NCI-H1092 treated with DMSO at 0.1 percent for 48 hours (cell line): ENCODE measurements around the gene CLDN7.

Source experiments
- DNase-seq: peaks from one replicate; lab custom pipeline; 2025; lab: John Stamatoyannopoulos, UW

Gene CLDN7

GRCh38 chr17:7262192-7262934 is at the start of gene CLDN7:
Gene CLDN7 (minus strand): TSS chr17:7262478. CDS start chr17:7262043, 435 bp downstream.
- no peak for DNase-seq

GRCh38 chr17:7311110-7311705 is 48.9 kb upstream of the CLDN7 start:
- no peak for DNase-seq

GRCh38 chr17:7309628-7310027 is 47.4 kb upstream of the CLDN7 start:
- DNase-seq = no peak

GRCh38 chr17:7308625-7309433 is 46.6 kb upstream of the CLDN7 start:
- DNase-seq = peak; percentile 22

- DNase-seq = no peak
Measured at GRCh38 chr17:7307686-7308624, 45.7 kb upstream of the CLDN7 start.

GRCh38 chr17:7306911-7307685 is 44.8 kb upstream of the CLDN7 start, which contains the start of gene EIF5A:
Gene EIF5A (plus strand): TSS chr17:7307628. CDS start chr17:7309636, 2,008 bp downstream.
- peak; percentile 97 for DNase-seq

- no peak for DNase-seq
Measured at GRCh38 chr17:7304179-7304578, 41.9 kb upstream of the CLDN7 start.

- DNase-seq = peak; percentile 54
Measured at GRCh38 chr17:7296189-7296861, 34.0 kb upstream of the CLDN7 start.

GRCh38 chr17:7295230-7296180 is 33.2 kb upstream of the CLDN7 start:
- DNase-seq = no peak

- DNase-seq = peak; percentile 77
Measured at GRCh38 chr17:7294614-7295153, 32.4 kb upstream of the CLDN7 start, which contains the start of gene YBX2. Gene YBX2 (minus strand): TSS chr17:7294639. CDS start chr17:7294500, 139 bp downstream.

- no peak for DNase-seq
Measured at GRCh38 chr17:7293816-7294613, 31.7 kb upstream of the CLDN7 start.

- DNase-seq = no peak
Measured at GRCh38 chr17:7293159-7293558, 30.9 kb upstream of the CLDN7 start.

GRCh38 chr17:7292729-7293128 is 30.5 kb upstream of the CLDN7 start:
- no peak for DNase-seq

GRCh38 chr17:7292194-7292593 is 29.9 kb upstream of the CLDN7 start:
- DNase-seq = no peak

- DNase-seq = no peak
Measured at GRCh38 chr17:7290685-7291084, 28.4 kb upstream of the CLDN7 start.

- no peak for DNase-seq
Measured at GRCh38 chr17:7290166-7290565, 27.9 kb upstream of the CLDN7 start.

- no peak for DNase-seq
Measured at GRCh38 chr17:7289256-7290032, 27.2 kb upstream of the CLDN7 start.
